ENCODE data around the gene ZIC1.

- TF ChIP-seq CTCF (IDR thresholded peaks at IDR 0.05) (no peak), POLR2A (IDR thresholded peaks at IDR 0.05) (no peak)
Measured at GRCh38 chr3:147372525-147373027, 36.6 kb upstream of the ZIC1 start.
